Kidney glomerular epithelial cell (primary cell): ENCODE measurements around the gene SLC7A6OS.
A peak's percentile ranks its signal among the peaks of the same experiment; 100 is the strongest.
"Not testable (repeated sequence)": the region's sequence is repeated elsewhere in the genome, so short reads cannot be mapped to it uniquely, and the experiment has no call there.

Experiments
- DNase-seq: peaks from one replicate; lab custom pipeline; 2025; lab: John Stamatoyannopoulos, UW

Gene SLC7A6OS

DNA sequence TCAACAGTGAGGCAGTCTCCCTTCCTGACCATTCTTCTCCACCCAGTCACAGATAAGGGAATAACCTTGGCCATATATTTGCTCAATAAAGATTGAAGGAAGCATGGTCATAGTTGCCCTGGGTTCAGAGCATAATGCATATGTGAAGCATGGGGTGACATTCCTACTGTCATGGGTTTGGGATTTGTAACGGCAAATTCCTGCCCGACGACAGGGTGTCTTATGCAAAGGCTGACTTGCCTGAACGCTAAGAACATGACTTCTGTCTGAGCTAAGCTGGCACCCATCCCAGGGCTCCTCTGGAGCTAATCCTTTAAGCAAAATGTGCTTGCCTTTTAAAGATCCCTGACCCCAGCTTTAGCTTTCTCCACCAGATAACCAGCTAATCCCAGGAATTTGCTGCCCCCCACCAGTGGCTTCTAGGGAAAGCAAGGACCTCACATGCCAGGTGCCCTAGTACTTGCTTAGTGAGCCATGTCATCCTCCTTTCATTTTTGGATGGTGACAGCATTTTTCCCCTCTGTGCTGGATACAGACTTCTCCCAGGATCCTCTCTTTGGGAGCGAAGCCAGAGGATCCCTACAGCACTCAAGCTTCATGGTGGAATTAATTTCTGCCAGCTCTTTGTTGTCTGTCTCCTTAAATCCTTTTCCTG lies 11.7 kb downstream of the SLC7A6OS start:
- peak; percentile 15 for DNase-seq

DNA sequence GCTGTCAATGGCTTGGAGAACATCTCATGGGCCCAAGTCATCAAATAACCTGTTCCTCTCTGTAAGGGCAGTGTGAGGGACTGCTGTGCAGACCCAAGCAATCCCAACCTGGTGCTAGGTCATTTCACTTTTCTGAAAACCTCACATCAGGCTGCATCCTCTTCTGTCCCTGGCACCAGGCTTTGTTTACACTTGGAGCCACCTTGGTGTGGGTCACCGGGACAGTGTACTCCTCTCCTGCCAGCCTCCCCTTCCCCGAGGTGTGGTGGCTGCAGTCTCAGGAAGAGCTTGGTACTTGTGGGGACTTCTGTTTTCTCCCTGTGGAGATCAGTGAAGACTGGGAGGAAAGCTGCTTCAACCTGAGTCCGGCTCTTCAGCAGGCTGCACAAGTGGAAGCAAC lies 12.4 kb downstream of the SLC7A6OS start:
- DNase-seq, result no peak

DNA sequence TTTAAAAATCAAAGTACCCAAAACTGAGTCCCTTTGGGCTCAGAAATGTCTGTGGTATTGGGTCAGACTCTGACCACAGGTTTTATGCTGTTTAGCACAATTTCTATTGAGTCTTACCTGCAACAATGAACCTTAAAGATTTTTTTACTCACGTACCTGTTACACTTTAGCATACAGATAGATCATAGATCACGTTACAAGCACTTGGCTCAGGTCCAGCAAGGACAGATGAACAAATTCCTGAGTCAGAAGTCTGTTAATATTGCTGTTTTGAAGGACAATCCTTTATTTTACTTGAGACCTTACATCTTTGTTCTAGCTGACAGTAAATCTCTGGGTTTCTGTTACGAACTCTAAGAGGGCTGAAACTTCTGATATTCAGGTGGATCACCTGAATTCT lies 12.8 kb downstream of the SLC7A6OS start:
- no peak for DNase-seq

DNA sequence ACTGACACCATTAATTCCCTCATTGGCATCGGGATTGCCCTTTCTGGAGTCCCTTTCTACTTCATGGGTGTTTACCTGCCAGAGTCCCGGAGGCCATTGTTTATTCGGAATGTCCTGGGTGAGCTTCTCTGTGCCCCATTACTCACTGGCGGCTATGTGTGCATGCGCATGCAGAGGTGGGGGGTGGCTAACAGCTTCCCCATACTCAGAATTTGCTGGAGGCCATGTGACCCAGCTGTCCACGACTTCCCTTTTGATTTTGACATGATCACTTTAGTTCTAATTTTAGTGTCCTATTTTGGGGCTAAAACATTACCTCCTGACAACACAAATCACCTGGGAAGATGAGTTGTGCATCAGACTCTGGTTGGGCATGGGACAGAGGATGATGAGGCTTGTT lies 14.1 kb downstream of the SLC7A6OS start:
- no peak for DNase-seq

DNA sequence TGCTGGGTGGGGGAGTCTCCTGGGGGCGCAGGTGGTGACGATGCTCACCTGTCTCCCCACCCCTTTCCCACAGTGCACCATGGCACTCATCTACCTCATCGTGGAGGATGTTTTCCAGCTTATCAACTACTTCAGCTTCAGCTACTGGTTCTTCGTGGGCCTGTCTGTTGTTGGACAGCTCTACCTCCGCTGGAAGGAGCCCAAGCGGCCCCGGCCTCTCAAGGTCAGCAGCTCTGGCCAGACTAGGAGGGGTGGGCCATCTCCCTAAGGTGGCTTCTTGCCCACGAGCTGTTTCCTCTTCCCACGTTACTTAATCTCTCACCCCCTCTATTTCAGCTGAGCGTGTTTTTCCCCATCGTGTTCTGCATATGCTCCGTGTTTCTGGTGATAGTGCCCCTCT lies 14.5 kb downstream of the SLC7A6OS start:
- DNase-seq, result no peak

DNA sequence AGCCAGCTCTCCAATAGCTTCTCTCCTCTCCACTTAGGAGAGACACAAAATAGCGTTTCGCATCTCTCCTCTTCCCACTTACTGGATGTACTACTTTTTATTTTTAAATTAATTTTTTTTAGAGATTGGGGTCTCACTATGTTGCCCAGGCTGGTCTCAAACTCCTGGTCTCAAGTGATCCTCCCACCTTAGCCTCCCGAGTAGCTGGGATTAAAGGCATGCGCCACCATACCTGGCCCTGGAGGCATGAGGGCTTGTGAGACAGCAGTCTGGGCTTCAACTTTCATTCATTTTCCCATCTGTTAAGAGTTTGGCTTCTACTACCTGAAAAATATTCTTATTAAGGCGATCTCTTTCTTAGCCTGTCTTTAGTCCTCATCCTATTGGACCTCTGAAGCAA lies 18.3 kb downstream of the SLC7A6OS start:
- no peak for DNase-seq

DNA sequence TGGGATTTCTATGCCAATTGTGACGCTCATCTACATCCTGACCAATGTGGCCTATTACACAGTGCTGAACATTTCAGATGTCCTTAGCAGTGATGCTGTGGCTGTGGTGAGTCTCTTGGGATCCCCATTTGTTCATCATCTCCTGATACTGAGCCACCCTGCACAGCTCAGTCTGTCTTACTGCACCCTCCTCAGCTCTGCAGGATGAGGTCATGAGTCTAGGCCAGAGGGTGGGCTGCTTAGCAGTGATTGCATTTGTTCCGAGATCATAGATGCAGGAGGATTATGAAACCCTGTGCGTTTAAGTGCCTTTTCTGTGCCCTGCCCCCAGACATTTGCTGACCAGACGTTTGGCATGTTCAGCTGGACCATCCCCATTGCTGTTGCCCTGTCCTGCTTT lies 19.5 kb downstream of the SLC7A6OS start:
- DNase-seq, result no peak

DNA sequence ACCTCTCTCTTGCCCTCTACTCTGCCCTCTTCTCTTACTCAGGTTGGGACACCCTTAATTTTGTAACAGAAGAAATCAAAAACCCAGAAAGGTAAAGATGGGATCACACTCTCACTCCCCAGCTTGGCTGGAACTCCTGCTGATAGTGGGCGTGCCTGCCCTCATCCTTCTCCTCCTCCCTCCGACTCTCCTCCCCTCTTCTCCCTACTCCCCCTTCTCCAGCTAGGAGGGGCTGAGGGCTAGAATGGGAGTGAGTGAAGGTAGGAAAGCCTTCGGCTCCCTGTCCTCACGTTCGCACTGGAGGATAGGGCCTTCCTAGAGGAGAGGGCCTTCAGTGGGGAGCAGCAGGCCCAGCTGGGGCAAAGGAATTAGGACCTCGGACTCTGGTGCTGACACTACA lies 20.3 kb downstream of the SLC7A6OS start:
- no peak for DNase-seq

DNA sequence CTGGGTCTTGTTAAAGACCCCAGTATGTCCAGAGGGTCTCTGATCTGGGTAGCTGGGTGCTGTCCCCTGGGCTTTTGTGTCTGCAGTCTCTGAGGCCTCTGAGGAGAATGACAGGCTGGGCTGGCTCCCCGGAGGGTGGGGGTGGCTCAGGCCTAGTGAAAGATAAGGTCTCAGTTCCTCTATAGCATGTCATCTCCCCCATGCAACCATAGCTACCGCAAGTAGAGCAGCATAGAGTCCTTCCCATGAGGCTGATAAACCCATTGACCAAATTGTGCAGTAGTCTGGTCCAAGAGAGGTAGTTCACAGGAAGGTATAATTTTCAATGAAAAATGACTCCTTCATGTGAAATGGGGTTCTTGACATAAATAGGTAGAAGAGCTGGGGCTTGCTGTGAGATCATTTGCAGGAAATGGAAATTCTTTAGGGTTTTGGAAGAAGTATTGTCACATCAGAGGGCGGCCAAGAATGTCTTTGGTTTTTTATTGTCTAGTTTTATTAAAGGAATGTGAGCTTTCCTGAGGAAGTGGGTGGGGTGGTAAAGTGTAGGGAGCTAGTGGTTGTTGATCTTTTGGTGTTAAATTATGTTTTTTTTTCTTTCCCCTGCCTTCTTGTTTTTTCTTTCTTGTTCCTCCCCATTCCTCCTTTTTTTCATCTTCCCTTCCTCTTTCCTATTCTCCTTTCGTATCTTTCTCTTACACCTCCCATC lies 21.0 kb downstream of the SLC7A6OS start:
- DNase-seq, result no peak

DNA sequence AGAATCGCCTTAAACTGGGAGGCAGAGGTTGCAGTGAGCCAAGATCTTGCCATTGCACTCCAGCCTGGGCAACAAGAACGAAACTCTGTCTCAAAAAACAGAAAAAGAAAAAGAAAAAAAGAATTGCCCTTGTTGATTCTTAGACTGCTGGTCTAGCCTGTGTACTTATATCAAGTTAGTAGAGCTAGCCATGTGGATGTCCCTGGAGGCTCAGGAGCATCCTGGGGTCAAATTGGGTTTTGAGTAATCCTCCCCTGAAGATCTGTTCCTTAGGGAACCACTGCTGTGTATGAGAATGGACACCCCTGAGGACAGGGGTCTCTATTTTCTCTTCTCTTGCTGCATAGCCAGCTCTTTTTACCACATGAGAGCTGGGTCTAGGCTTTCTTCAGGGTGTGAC lies 21.5 kb downstream of the SLC7A6OS start:
- DNase-seq, result no peak

DNA sequence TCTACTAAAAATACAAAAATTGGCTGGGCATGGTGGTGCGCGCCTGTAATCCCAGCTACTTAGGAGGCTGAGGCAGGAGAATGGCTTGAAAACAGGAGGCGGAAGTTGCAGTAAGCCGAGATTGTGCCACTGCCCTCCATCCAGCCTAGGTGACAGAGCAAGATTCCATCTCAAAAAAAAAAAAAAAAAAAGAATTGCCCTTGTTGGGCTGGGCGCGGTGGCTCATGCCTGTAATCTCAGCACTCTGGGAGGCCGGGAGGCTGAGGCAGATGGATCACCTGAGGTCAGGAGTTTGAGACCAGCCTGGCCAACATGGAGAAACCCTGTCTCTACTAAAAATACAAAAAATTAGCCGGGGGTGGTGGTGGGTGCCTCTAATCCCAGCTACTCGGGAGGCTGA lies 21.9 kb downstream of the SLC7A6OS start:
- not testable (repeated sequence) for DNase-seq

DNA sequence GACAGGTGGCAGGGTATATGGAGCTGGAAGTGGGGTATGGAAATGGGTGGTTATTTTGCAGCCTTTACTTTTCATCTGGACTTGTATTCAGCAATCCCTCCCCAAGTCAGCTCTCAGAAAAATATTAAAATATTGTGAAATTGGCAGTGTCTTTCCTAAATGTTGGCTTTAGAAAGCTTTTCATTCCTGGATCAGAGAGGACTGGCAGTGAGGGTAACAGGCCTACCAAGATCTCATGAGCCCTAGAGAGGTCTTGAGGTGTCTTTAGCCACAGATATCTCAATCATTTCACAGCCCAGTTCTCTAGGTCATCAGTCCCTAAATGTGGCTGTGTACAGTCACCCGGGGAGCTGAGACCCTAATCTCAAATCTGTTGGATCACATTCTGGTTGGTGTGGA lies 22.5 kb downstream of the SLC7A6OS start:
- no peak for DNase-seq

DNA sequence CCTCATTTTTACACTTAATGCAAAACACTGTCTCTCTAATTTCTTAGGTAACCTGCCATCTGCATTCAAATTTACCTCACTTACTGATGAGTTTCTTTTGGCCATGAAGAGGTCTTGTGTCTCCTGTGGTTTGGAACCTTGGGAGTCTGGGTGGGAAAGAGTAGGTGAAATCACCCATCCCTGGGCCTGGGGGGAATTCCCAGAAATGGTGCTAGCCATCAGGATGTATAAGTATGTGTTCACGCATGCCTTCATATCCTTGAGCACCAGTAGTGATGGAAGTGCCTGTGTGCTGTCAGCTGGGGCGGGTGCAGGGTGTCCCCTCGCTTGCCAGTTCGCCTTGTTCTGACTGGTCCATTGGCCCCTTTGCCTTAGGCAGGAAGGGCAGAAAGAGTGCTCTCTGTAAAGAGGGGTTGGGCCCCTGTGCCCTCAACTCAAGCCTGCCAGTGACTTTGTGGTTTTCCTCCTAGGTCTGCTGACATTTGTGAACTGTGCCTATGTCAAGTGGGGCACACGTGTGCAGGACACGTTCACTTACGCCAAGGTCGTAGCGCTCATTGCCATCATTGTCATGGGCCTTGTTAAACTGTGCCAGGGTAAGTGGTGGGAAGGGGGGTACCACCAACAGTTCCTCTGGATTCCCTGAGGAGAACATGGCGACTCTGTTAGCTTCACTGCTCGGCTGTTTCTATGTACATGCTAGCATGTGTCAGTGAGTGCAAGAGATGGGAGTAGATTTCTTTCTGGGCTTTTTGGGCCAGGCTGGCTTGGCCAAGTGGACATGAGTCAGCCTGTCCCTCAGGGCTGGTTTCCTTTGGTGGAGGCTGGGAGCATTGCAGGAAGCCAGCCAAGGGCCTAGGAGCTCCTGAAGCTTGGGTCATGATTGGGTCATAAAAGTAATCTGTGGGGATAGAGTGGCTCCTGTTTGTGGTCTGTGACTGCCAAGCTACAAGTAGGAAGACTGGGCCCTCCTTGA lies 23.2 kb downstream of the SLC7A6OS start:
- no peak for DNase-seq

DNA sequence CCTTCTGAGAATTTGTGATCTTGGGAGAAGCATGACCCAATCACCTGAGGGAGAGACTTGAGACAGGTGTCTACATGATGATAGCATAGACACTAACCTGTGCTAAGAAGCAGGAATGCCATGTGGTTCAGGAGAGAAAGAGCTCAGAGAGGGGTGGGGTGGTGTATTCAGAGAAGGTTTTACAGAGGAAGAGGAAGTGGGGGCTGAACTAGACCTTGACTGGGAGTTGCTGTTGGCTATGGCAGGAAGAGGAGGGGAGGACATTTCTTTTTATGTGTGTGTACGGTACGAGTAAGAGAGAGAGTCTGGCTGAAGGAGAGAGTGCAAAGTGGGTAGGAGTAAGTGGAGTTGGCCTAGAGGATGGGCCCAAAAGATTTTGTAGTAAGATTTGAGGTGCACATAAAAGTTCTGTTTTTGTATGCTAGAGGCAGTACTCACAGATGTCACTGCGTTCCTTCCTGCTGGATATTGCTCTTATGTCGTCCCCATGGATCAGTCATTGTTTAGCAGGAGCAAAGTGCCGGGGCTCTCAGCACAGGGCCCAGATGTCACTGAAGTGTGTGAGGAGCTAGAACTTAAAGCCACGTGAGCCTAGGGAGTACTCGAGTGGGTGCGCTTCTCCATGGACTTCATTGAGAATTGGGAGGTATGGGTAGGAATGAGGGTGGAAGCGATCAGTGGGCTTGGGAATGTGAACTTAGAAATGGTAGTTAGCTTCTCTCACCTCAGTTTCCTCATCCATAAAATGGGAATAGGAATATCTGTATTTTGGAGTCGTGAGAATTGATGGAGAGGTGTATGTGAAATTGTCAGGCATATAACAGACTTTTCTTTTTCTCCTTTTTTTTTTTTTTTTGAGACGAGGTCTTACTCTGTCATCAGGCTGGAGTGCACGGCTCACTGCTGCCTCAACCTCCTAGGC lies 24.3 kb downstream of the SLC7A6OS start:
- DNase-seq, result no peak

DNA sequence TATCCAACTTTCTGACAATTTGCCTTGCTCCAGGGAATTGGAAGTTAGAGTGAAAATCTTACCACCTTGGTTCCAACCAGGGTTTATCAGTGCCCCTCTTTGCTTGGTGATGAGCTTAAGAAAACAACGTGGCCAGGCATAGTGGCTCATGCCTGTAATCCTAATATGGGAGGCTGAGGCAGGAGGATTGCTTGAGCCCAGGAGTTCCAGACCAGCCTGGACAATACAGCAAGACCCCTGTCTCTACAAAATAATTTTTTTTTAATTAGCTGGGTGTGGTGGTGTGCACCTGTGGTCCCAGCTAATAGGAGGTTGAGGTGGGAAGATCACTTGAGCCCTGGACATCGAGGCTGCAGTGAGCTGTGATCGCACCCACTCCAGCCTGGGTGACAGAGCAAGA lies 25.1 kb downstream of the SLC7A6OS start:
- DNase-seq, result no peak

DNA sequence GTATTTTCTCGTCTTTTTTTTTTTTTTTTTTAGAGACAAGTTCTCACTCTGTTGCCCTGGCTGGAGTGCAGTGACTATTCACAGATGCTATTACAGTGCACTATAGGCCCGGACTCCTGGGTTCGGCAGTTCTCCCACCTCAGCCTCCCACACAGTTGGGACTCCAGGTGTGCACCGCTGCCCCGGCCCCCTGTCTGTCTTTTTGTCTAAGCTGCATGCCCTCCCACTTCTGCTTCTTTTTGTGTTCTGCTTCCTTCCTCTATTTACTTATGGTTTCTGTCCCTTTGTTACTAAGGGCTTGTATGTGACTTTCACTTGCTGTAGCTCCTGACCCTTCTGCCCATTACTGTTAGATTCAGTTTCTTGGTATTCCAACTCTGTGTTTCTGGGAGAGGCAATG lies 25.9 kb downstream of the SLC7A6OS start:
- no peak for DNase-seq

DNA sequence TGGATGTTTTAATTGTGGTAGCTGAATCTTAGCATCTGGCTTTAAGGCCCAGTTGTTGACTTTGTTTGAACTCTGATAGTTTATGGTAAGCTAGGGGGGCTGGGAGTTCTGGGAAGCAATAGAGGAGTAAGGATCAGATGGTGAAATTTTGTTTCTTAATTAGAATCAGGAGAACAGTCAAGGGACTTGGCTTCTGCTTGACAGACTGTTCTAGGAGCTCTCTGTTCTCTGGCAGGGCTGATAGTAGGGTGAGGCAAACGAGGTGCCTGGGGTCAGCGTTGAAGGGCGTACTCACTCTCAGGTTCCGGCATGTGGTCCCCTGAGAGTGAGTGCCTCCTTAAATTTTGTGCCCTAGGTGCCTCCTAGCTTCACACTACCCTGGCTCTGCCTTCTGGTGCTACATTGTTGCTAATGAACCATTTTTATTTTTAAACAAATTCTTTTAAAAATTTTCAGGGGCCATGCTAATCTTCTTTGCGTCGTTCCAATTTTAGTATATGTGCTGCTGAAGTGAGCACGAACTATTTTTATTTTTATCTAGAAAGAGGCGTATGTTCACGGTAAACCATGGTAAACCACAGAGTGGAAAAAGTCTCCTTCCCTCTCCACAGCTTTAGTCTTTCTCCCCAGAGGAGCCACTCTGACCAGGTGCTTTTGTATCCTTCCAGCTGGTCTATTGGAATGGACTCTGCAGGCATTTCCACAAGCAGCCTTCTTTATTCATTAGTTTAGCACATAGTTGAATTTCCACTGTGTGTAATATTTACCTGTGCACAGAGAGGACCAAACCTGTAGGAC lies 26.7 kb downstream of the SLC7A6OS start:
- no peak for DNase-seq

DNA sequence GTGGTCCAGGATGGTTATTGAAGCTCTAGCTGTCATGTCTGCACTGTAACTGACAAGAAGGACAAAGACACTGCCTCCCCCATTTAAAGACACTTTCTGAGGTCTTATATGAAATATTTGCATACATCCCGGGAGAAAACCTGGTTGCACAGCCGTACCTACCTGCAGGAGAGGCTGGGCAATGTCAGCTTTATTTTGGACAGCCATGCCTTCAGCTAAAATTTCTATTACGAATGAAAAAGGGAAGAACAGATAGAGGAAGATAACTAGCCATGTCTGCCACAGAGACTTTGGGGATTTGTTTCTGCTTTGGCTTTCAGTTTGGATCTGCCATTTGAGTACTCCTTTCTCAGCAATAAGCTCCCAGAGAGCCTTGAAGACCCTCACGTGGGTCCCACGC lies 27.4 kb downstream of the SLC7A6OS start:
- no peak for DNase-seq

DNA sequence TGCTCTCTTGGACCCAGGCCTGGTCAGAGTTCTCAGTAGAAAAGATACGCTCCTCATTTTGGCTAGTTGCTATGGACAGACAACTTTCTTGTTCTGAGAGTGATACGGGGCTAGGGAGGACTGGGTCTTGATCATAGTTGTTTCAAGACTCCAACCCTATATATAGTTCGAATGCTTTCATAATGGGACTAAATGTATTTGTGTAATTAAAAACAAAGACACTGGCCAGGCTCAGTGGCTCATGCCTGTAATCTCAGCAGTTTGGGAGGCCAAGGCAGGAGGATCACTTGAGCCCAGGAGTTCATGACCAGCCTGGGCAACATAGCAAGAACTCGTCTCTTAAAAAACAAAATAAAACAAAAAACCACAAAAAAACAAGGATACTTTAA lies 28.7 kb downstream of the SLC7A6OS start:
- no peak for DNase-seq

DNA sequence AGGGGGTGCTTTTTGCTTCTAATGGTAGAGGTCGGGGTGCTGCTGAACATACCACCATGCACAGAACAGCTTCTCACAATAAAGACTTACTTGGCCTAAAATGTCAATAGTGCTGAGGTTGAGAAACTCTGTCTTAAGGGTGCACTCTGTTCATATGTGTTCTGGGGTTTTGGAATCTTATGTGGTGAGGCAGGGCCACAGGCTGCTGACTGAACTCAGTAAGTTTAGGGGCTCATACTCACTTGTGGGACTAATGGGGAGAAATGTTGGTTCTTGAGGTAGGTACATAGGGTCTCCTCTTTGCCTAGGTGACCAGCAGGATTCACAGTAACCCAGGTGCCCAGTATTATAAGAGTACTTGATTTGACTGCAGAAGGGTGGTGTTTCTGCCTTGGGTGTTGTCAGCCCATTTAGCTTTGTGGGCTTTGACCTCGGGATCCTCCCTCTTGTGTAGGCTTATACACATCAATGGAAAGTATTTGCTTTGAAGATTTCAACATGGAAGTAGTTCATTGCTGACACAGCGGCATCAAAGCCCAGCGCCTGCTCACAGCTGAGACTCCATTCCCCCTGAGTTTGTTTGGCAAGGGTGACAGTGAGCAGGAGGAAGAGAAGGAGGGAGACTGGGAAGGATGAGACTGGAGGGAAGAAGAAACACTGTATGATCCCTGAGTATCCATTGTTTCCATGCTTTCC lies 29.2 kb downstream of the SLC7A6OS start:
- no peak for DNase-seq
